CD14-positive monocyte (primary cell): Measurements from ENCODE around the gene NTM. TPM values are rescaled to one million over a fixed set of nuclear protein-coding genes. Genes with fewer than 3 reads are reported as not detected.

Source experiments
- DNase-seq, 3 donors: peaks; one replicate each; pipeline ENCODE4 v3.0.0-alpha.2; 2011 to 2022
- H2AFZ ChIP-seq: 2 replicates; pipeline ENCODE4 v1.6.0; 2012; ENCODE audit warnings: mild to moderate bottlenecking, low read depth, low read length, inconsistent platforms; ENCODE audit not compliant: insufficient read depth, poor library complexity, severe bottlenecking
- H3K27ac ChIP-seq, 2 donors: 1 replicate in 1 of 2; 2 replicates in 1 of 2; pipeline ENCODE4 v1.5.1; 2012 to 2013; ENCODE audit warnings: low read length in 2 of 2, control low read depth in 1 of 2, inconsistent platforms in 1 of 2, low read depth in 1 of 2, mild to moderate bottlenecking in 1 of 2
- H3K27me3 ChIP-seq, 2 donors: one replicate each; pipeline versions ENCODE4 v1.6.0 to v1.6.1; 2011 to 2013; ENCODE audit warnings: low read length in 2 of 2; ENCODE audit not compliant: control insufficient read depth in 2 of 2, insufficient read depth in 2 of 2
- H3K36me3 ChIP-seq, 2 donors: replicated peaks in 1 of 2; 1 replicate in 1 of 2; 2 replicates in 1 of 2; pipeline versions ENCODE4 v1.5.1 to v1.6.1; 2012 to 2013; ENCODE audit warnings: low read length in 2 of 2, control low read depth in 1 of 2, inconsistent platforms in 1 of 2, mild to moderate bottlenecking in 1 of 2; ENCODE audit not compliant: insufficient read depth in 2 of 2, control insufficient read depth in 1 of 2
- H3K4me1 ChIP-seq, 2 donors: 1 replicate in 1 of 2; 2 replicates in 1 of 2; pipeline versions ENCODE4 v1.5.1 to v1.6.1; 2012 to 2013; ENCODE audit warnings: low read length in 2 of 2, control low read depth in 1 of 2, inconsistent platforms in 1 of 2, mild to moderate bottlenecking in 1 of 2, moderate library complexity in 1 of 2; ENCODE audit not compliant: insufficient read depth in 2 of 2, control insufficient read depth in 1 of 2
- H3K4me2 ChIP-seq: replicated peaks from 2 replicates; pipeline ENCODE3; 2012; ENCODE audit warnings: low read length, moderate library complexity, mild to moderate bottlenecking; ENCODE audit not compliant: poor library complexity, severe bottlenecking; ENCODE audit errors: extremely low read depth
- H3K4me3 ChIP-seq, 3 experiments: fragments of 200-600 bp in 1 of 3; sonication (generic) in 1 of 3; replicated peaks in 1 of 3; 1 replicate in 2 of 3; 2 replicates in 1 of 3; pipeline ENCODE4 v1.5.1; 2011 to 2013; ENCODE audit warnings: low read length in 3 of 3, mild to moderate bottlenecking in 3 of 3, control low read depth in 2 of 3, low read depth in 2 of 3, inconsistent platforms in 1 of 3, moderate library complexity in 1 of 3
- H3K79me2 ChIP-seq: 2 replicates; pipeline ENCODE4 v1.6.0; 2012; ENCODE audit warnings: mild to moderate bottlenecking, control low read depth, inconsistent platforms, low read length, moderate library complexity; ENCODE audit not compliant: insufficient read depth
- H3K9ac ChIP-seq: 2 replicates; pipeline ENCODE4 v1.6.0; 2017; ENCODE audit warnings: low read length, mild to moderate bottlenecking; ENCODE audit not compliant: insufficient read depth, poor library complexity, severe bottlenecking
- H3K9me3 ChIP-seq, 2 donors: replicated peaks in 1 of 2; 1 replicate in 1 of 2; 2 replicates in 1 of 2; pipeline versions ENCODE4 v1.5.1 to v1.6.1; 2012 to 2013; ENCODE audit warnings: low read length in 2 of 2, control low read depth in 1 of 2; ENCODE audit not compliant: control insufficient read depth in 1 of 2, insufficient read depth in 1 of 2
- H4K20me1 ChIP-seq: 2 replicates; pipeline ENCODE4 v1.6.0; 2012; ENCODE audit warnings: mild to moderate bottlenecking, low read length, control low read depth, moderate library complexity; ENCODE audit not compliant: insufficient read depth
- H3K27ac Mint-ChIP-seq, 7 donors: one replicate each; pipeline ENCODE4 v1.8.0; 2020; ENCODE audit warnings: mild to moderate bottlenecking in 7 of 7, mixed read lengths in 7 of 7, moderate library complexity in 6 of 7, inconsistent platforms in 2 of 7
- H3K27me3 Mint-ChIP-seq, 3 donors: one replicate each; pipeline ENCODE4 v1.8.0; 2021 to 2022; ENCODE audit warnings: low read depth in 3 of 3, mild to moderate bottlenecking in 3 of 3, mixed read lengths in 3 of 3, moderate library complexity in 3 of 3, inconsistent platforms in 1 of 3
- H3K36me3 Mint-ChIP-seq, 2 donors: one replicate each; pipeline ENCODE4 v1.8.0; 2020; ENCODE audit warnings: mixed read lengths in 2 of 2, inconsistent platforms in 1 of 2, mild to moderate bottlenecking in 1 of 2
- H3K4me1 Mint-ChIP-seq: one replicate; pipeline ENCODE4 v1.8.0; 2020; ENCODE audit warnings: mild to moderate bottlenecking, mixed read lengths
- H3K4me3 Mint-ChIP-seq, 2 donors: one replicate each; pipeline ENCODE4 v1.8.0; 2020; ENCODE audit warnings: mild to moderate bottlenecking in 2 of 2, mixed read lengths in 2 of 2, moderate library complexity in 1 of 2
- H3K9me3 Mint-ChIP-seq, 7 donors: one replicate each; pipeline ENCODE4 v1.8.0; 2020 to 2022; ENCODE audit warnings: mixed read lengths in 7 of 7, mild to moderate bottlenecking in 6 of 7, moderate library complexity in 6 of 7, inconsistent platforms in 2 of 7
- WGBS: methylation state at CpG from one replicate; pipeline ENCODE4 v1.1.5; 2013; ENCODE audit warnings: missing lambda C conversion rate; ENCODE audit not compliant: insufficient coverage; 5-methylcytosine and 5-hydroxymethylcytosine counted together
- intact Hi-C, 2 donors: fragments of 100-400 bp; cut with micrococcal nuclease; formaldehyde crosslinking; loops; one replicate each; pipeline versions ENCODE4 v1.15.0 to v1.15.1; 2023
- polyA plus RNA-seq, 3 donors: library from polyadenylated mRNA; depleted of rRNA in 1 of 3; unstranded in 2 of 3; stranded (reverse) in 1 of 3; fragments of 300-500 nt in 2 of 3; fragments of >200 nt in 1 of 3; fragmentation: Illumina TruSeq in 2 of 3; gene quantifications; 1 replicate in 2 of 3; 2 replicates in 1 of 3; pipeline ENCODE4 v1.2.3, GENCODE V29; 2012 to 2021
- TF ChIP-seq, protein P1 (sequence below): fragments of 200-600 bp; IDR thresholded peaks from one replicate; pipeline ENCODE4 v1.8.0; 2022; ENCODE audit warnings: antibody characterized with exemption, mild to moderate bottlenecking

The NTM gene
- polyA plus RNA-seq, 3 donors = not detected

DNA sequence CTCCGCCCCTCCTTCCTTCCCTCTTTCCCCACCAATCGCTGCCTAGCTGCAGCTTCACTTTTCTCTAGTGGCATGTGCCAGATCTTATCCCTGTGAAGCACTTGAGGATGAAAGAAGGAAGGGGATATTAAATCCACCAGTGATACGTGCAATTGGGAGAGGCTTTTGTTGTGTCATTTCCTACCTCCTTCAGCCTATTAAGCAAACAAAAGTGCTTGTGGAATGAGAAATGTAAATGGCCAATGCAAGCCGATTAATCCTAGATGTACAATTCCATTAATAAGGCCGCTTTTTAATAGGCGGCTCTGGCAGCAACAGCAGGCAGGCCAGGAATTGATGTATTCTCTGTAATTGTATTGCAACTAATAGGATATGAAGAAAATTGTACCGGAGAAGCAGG lies 23.3 kb downstream of the NTM start:
- Histone ChIP-seq H3K36me3 (no peaks in the 10 kb centered on the region), H3K4me1 (no peaks in the 10 kb centered on the region), H2AFZ (no peak overlapping the region), H3K4me3 (no peak overlapping the region), H3K9me3 (no peaks in the 10 kb centered on the region), H4K20me1 (no peaks in the 10 kb centered on the region), H3K4me2 (no peak overlapping the region), H3K79me2 (no peaks in the 10 kb centered on the region), H3K9ac (no peak overlapping the region), H3K27ac (no peak overlapping the region), H3K27me3 (no peaks in the 10 kb centered on the region)
- DNase-seq = no peak
- WGBS = no CpG with 5 or more reads among the region's 7 CpGs
- no peaks in the 10 kb centered on the region for H3K9me3 Mint-ChIP-seq
- no peaks in the 10 kb centered on the region for H3K36me3 Mint-ChIP-seq
- no peaks in the 10 kb centered on the region for H3K4me1 Mint-ChIP-seq
- peaks cover 0 to 6% (median 2%) of the 10 kb centered on the region in 3 donors for H3K27me3 Mint-ChIP-seq
- intact Hi-C loops = no loop called here
- H3K4me3 Mint-ChIP-seq = no peak overlapping the region
- no peak overlapping the region for H3K27ac Mint-ChIP-seq
- TF ChIP-seq, protein P1, sequence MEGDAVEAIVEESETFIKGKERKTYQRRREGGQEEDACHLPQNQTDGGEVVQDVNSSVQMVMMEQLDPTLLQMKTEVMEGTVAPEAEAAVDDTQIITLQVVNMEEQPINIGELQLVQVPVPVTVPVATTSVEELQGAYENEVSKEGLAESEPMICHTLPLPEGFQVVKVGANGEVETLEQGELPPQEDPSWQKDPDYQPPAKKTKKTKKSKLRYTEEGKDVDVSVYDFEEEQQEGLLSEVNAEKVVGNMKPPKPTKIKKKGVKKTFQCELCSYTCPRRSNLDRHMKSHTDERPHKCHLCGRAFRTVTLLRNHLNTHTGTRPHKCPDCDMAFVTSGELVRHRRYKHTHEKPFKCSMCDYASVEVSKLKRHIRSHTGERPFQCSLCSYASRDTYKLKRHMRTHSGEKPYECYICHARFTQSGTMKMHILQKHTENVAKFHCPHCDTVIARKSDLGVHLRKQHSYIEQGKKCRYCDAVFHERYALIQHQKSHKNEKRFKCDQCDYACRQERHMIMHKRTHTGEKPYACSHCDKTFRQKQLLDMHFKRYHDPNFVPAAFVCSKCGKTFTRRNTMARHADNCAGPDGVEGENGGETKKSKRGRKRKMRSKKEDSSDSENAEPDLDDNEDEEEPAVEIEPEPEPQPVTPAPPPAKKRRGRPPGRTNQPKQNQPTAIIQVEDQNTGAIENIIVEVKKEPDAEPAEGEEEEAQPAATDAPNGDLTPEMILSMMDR = no peak

DNA sequence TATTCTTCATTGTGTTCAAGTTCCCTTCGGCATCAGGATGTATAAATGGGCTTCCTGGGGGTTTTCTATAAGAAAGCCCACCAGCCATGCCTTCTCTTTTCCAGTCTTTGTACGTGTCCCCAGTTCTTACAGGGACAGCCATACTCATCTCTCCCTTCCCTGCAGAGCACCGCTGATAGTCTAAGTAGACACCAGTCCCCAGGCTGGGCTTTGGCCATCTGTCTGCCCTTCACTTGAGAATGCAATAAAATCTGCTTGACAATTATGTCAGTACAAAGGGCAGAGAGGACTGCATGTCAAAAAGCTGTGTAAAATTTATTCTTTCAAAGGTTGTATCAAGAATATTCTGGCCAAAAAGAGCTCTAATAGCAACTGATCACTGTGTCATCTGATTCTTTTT lies 27.3 kb downstream of the NTM start:
- Histone ChIP-seq H2AFZ (no peak overlapping the region), H3K9me3 (no peaks in the 10 kb centered on the region), H3K36me3 (no peaks in the 10 kb centered on the region), H3K4me3 (no peak overlapping the region), H3K4me2 (no peak overlapping the region), H3K9ac (no peak overlapping the region), H3K4me1 (peaks cover 0 to 10% of the 10 kb centered on the region in 2 donors), H3K27ac (no peak overlapping the region), H4K20me1 (no peaks in the 10 kb centered on the region), H3K79me2 (no peaks in the 10 kb centered on the region), H3K27me3 (no peaks in the 10 kb centered on the region)
- WGBS = 74% methylated on average over 3 of the region's 3 CpGs
- Mint-ChIP-seq H3K27ac (no peak overlapping the region), H3K36me3 (no peaks in the 10 kb centered on the region), H3K27me3 (peaks cover 0 to 4% (median 2%) of the 10 kb centered on the region in 3 donors), H3K9me3 (peaks cover 0 to 4% (median 0%) of the 10 kb centered on the region in 7 donors), H3K4me1 (no peaks in the 10 kb centered on the region), H3K4me3 (peak overlapping the region in 1 of 2 donors; percentile 8)
- no peak for DNase-seq
- intact Hi-C loops = no loop called here
- TF ChIP-seq, protein P1 = no peak
